COLO668 (cell line): Measurements from ENCODE around the gene SLC23A2.
"Not testable (repeated sequence)": the region's sequence is repeated elsewhere in the genome, so short reads cannot be mapped to it uniquely, and the experiment has no call there.

Experiments
- DNase-seq: peaks from one replicate; lab custom pipeline; 2025; ENCODE audit not compliant: unreplicated experiment; lab: John Stamatoyannopoulos, UW

Gene SLC23A2

GRCh38 chr20:5001174-5002076, at the start of gene SLC23A2:
SLC23A2 (minus strand) TSS chr20:5001510; CDS start chr20:4932562, 68,948 bp downstream.
- peak; percentile 73 for DNase-seq

- no peak for DNase-seq
Observed at GRCh38 chr20:5046656-5047339, 45.5 kb upstream of the SLC23A2 start.

GRCh38 chr20:5045906-5046305, 44.6 kb upstream of the SLC23A2 start:
- DNase-seq = no peak

- DNase-seq = no peak
Observed at GRCh38 chr20:5044075-5044620, 42.8 kb upstream of the SLC23A2 start.

GRCh38 chr20:5041433-5041832, 40.1 kb upstream of the SLC23A2 start:
- DNase-seq = no peak

GRCh38 chr20:5040345-5040744, 39.0 kb upstream of the SLC23A2 start:
- no peak for DNase-seq

GRCh38 chr20:5039889-5040288, 38.6 kb upstream of the SLC23A2 start:
- no peak for DNase-seq

GRCh38 chr20:5039255-5039657, 37.9 kb upstream of the SLC23A2 start:
- DNase-seq = no peak

- DNase-seq = no peak
Observed at GRCh38 chr20:5036828-5037227, 35.5 kb upstream of the SLC23A2 start.

- not testable (repeated sequence) for DNase-seq
Observed at GRCh38 chr20:5035518-5035917, 34.2 kb upstream of the SLC23A2 start.

- no peak for DNase-seq
Observed at GRCh38 chr20:5033566-5033965, 32.3 kb upstream of the SLC23A2 start.

GRCh38 chr20:5031701-5032100, 30.4 kb upstream of the SLC23A2 start:
- DNase-seq = not testable (repeated sequence)

GRCh38 chr20:5031206-5031557, 29.9 kb upstream of the SLC23A2 start:
- no peak for DNase-seq

GRCh38 chr20:5030348-5031205, 29.3 kb upstream of the SLC23A2 start:
- no peak for DNase-seq

GRCh38 chr20:5028258-5029059, 27.1 kb upstream of the SLC23A2 start:
- not testable (repeated sequence) for DNase-seq

GRCh38 chr20:5024982-5025381, 23.7 kb upstream of the SLC23A2 start:
- DNase-seq = no peak

- DNase-seq = no peak
Observed at GRCh38 chr20:5024103-5024502, 22.8 kb upstream of the SLC23A2 start.

- not testable (repeated sequence) for DNase-seq
Observed at GRCh38 chr20:5023171-5023570, 21.9 kb upstream of the SLC23A2 start.

- DNase-seq = no peak
Observed at GRCh38 chr20:5020760-5021159, 19.4 kb upstream of the SLC23A2 start.
